ENCODE results near the gene RFC3.

The RFC3 gene

GRCh38 chr13:33868343-33868994 lies 50.5 kb downstream of the RFC3 start:
- DNase-seq: no peak

GRCh38 chr13:33869005-33869404 lies 51.1 kb downstream of the RFC3 start:
- no peak for DNase-seq

- peak; percentile 62 for DNase-seq
Observed at GRCh38 chr13:33870046-33870668, 52.2 kb downstream of the RFC3 start.

- no peak for DNase-seq
Observed at GRCh38 chr13:33871207-33872004, 53.5 kb downstream of the RFC3 start.

GRCh38 chr13:33872005-33872351 lies 54.0 kb downstream of the RFC3 start:
- DNase-seq: no peak

- no peak for DNase-seq
Observed at GRCh38 chr13:33873251-33873908, 55.4 kb downstream of the RFC3 start.

- no peak for DNase-seq
Observed at GRCh38 chr13:33874871-33875270, 56.9 kb downstream of the RFC3 start.

GRCh38 chr13:33875618-33876401 lies 57.9 kb downstream of the RFC3 start:
- no peak for DNase-seq

- DNase-seq: no peak
Observed at GRCh38 chr13:33876716-33877394, 58.9 kb downstream of the RFC3 start.

GRCh38 chr13:33879118-33879517 lies 61.2 kb downstream of the RFC3 start:
- no peak for DNase-seq

- no peak for DNase-seq
Observed at GRCh38 chr13:33882804-33883203, 64.9 kb downstream of the RFC3 start.

- no peak for DNase-seq
Observed at GRCh38 chr13:33884531-33885220, 66.7 kb downstream of the RFC3 start.
